T-helper 2 cell treated with Interferon-gamma antibody and Interleukin-4, amounts not matched to agents 100 ng/mL and 5 ng/mL, for 36 hours (primary cell): ENCODE results near the gene SPATA31C1. TPM values are rescaled to one million over a fixed set of nuclear protein-coding genes. Genes with fewer than 3 reads are reported as not detected.
"Not testable (repeated sequence)": the region's sequence is repeated elsewhere in the genome, so short reads cannot be mapped to it uniquely, and the experiment has no call there.

Experiments used
- intact Hi-C: fragments of 100-400 bp; cut with micrococcal nuclease; formaldehyde crosslinking; loops from one replicate; pipeline ENCODE4 v1.15.1; 2023
- total RNA-seq: library from RNA; stranded (reverse); gene quantifications from 2 replicates; pipeline ENCODE4 v1.2.3, GENCODE V29; 2022

The SPATA31C1 gene
- total RNA-seq, 1 donor from 2014 or later = not detected

GRCh38 chr9:87937918-87938317, 20.2 kb downstream of the SPATA31C1 start:
- intact Hi-C loops = not testable (repeated sequence)

- intact Hi-C loops = not testable (repeated sequence)
Measured at GRCh38 chr9:87938336-87938735, 20.6 kb downstream of the SPATA31C1 start.

- intact Hi-C loops = not testable (repeated sequence)
Measured at GRCh38 chr9:87939096-87939495, 21.3 kb downstream of the SPATA31C1 start.

- intact Hi-C loops = no loop called here
Measured at GRCh38 chr9:87944096-87944495, 26.3 kb downstream of the SPATA31C1 start.

GRCh38 chr9:87944682-87945081, 26.9 kb downstream of the SPATA31C1 start:
- intact Hi-C loops = no loop called here

GRCh38 chr9:87950296-87950695, 32.5 kb downstream of the SPATA31C1 start:
- intact Hi-C loops = loop anchor here (2.0 to 10.0 kb wide), 3 partner anchors 629 to 1055 kb away; no protein-coding TSS in a partner anchor

- intact Hi-C loops = loop anchor here (2.0 to 10.0 kb wide), 3 partner anchors 628 to 1054 kb away; no protein-coding TSS in a partner anchor
Measured at GRCh38 chr9:87950765-87951488, 33.2 kb downstream of the SPATA31C1 start.

- intact Hi-C loops = loop anchor here (5.0 to 10.0 kb wide), 2 partner anchors 638 to 1051 kb away; no protein-coding TSS in a partner anchor
Measured at GRCh38 chr9:87954230-87954629, 36.5 kb downstream of the SPATA31C1 start.

GRCh38 chr9:87957839-87958238, 40.1 kb downstream of the SPATA31C1 start:
- intact Hi-C loops = loop anchor here (10.0 kb wide), 1 partner anchor 1047 kb away; no protein-coding TSS in a partner anchor

GRCh38 chr9:87958591-87958990, 40.8 kb downstream of the SPATA31C1 start:
- intact Hi-C loops = loop anchor here (10.0 kb wide), 1 partner anchor 1046 kb away; no protein-coding TSS in a partner anchor

GRCh38 chr9:87959916-87960581, 42.3 kb downstream of the SPATA31C1 start:
- intact Hi-C loops = loop anchor here (10.0 kb wide), 1 partner anchor 1045 kb away; no protein-coding TSS in a partner anchor

GRCh38 chr9:87963770-87964169, 46.0 kb downstream of the SPATA31C1 start:
- intact Hi-C loops = no loop called here

GRCh38 chr9:87964826-87965225, 47.1 kb downstream of the SPATA31C1 start:
- intact Hi-C loops = no loop called here

GRCh38 chr9:87968155-87968554, 50.4 kb downstream of the SPATA31C1 start:
- intact Hi-C loops = no loop called here

- intact Hi-C loops = loop anchor here (5.0 to 10.0 kb wide), 2 partner anchors 1022 to 1686 kb away; partner anchors contain the start of genes ISCA1 and S1PR3
Measured at GRCh38 chr9:87970602-87971001, 52.8 kb downstream of the SPATA31C1 start.

GRCh38 chr9:87973122-87973521, 55.4 kb downstream of the SPATA31C1 start:
- intact Hi-C loops = loop anchor here (5.0 to 10.0 kb wide), 2 partner anchors 1019 to 1688 kb away; partner anchors contain the start of genes ISCA1 and S1PR3

Other genes with a start within 250 kb of the SPATA31C1 start
- gene CTSL, start 191.8 kb upstream of the SPATA31C1 start, total RNA-seq = 5.9 and 6.2 TPM in 2 replicates
- gene SPATA31E1, start 35.1 kb upstream of the SPATA31C1 start, total RNA-seq = not detected in 2 replicates
- gene CDK20, start 56.6 kb downstream of the SPATA31C1 start, total RNA-seq = 1.0 and 1.3 TPM in 2 replicates
- gene SPATA31C2, start 220.5 kb downstream of the SPATA31C1 start, total RNA-seq = not detected in 2 replicates